ENCODE measurements around the gene ME1.
"Not testable (repeated sequence)": the region's sequence is repeated elsewhere in the genome, so short reads cannot be mapped to it uniquely, and the experiment has no call there.

Gene ME1

DNA sequence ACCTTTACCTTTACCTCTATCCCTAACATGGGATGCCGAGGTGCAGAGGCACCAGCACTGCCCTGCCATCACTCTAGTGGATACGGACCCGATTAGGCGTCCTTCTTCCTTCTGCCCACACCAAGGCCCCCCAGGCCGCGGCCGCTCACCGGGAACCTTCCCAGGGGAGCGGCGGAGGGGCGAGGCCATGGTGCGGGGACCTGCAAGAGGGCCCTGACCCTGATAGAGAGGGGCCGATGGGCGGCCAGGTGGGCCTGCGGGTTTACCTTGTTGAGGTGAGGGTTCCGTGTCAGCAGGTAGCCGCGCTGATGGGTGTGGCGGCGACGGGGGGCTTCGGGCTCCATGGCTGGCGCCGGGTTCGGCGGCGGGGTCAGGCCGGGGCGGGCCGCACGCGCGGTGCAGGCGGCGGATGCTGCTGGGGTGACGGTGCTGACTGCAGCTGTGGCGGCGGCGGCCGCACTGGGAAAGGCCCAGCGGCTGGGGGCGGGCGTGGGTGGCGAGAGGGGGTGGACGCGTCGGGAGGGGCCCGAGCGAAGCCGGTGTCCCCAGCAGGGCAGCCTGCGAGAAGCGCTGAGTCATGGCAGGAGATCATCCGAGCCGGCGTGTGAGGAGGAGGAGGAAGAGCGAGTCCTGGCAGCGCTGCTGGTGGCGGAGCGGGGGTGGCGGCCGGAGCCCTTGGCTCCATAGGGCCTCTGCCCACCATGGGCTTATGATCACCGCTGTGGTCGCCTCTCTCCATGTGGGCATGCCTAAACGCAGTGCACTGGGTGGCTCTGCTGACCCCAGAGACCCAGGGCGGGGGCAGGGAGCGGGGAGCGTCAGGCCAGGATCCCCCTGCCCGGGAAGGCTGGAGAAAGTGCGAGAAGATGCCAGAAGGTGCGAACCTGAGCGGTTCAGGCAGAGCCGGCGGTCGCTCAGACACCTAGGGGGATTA, at the start of gene ME1:
Gene ME1 (minus strand): TSS at position 441 of the 934 bp plus-strand sequence. CDS start 97 bp downstream, at position 344.
- DNase-seq, result peak; percentile 28

DNA sequence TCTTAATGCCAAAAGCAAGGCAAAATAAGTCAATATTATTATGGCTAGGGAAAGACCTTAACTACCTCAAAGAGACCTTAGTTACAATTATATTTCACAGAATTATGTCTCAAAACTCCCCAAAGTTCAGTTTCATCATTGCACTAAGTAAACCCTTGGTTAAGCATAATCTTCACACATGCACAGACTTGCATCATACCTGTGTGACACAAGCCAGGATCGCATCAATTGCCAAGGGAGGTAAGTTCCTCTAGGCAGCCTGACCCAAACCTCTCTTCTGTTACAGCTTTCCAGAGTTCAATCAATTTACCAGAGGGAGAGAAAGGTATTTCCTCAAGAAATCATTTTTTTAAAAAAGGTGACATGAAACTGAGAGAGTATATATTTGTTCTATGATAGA, 49.6 kb upstream of the ME1 start:
- DNase-seq, result no peak

DNA sequence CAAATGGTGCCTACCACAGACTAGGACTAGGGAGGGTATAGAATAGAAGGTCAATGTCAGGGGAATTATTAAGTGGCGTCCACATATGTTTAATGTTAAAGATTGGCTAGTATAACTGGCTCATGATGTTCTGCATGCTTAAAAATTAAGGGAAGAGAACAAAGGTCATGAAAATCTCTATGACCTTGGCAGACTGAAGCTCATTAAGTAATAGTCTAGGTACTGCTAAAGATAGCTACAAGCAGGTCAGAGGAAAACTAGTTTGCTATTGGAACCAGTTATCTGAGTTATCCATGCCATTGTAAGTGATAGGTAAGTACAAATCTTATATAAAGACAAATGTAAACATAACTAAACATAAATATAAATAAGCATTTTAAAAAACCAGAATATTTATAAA, 48.5 kb upstream of the ME1 start:
- no peak for DNase-seq

DNA sequence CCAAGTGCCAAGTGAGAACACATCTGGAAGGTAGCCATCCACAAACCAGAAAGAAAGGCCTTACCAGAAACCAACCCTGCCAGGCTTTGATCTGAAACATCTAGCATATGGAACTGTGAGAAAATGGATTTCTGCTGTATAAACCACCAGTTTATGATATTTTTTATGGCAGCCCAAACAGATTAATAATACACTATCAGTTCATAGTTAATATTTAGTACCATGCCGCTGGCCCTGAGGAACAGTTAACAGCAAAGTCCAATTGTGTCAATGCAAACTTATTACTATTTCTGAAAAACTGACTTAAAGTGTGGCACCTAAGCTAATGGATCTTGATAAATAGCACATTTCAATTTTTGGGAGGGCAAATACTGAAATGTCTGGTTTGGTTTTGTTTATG, 46.1 kb upstream of the ME1 start:
- DNase-seq, result no peak

DNA sequence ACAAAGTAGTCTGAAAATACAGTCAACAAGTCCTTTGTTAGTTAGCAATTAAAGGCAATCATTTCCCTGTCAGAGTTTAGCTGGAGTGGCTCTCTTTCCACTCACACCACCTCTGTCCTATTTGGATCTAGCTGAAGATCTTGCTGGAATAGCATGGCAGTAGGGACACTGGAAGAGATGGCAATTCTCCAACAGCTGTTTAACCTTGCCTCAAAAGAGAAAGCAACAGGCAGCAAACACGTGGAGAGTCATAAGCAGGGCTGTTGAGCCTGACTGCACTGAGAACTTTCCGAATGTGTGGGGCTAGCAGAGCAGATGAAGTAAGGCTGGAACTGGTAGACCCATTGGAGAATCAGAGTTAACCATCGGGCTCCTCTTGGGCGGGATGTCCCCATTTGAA, 43.5 kb upstream of the ME1 start:
- DNase-seq, result peak; percentile 89

DNA sequence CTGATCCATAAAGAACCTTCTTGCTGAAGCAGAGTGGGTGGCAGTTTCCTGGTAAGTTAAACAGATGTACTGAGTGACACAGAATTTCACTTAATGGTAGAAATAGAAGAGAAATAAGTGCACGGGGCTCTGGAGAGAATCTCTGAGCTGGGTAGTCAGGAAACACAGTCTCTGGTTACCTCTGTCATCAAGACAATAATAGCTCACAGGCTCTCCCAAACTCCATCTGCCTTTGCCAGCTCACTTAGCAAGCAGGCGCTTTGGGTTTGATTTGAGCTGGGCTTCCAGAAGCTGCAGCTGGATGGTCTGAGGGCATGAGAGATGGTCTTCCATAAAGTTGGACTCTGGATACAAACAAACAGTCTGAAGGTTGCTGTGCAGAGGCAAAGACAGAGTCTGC, 41.9 kb upstream of the ME1 start:
- no peak for DNase-seq

DNA sequence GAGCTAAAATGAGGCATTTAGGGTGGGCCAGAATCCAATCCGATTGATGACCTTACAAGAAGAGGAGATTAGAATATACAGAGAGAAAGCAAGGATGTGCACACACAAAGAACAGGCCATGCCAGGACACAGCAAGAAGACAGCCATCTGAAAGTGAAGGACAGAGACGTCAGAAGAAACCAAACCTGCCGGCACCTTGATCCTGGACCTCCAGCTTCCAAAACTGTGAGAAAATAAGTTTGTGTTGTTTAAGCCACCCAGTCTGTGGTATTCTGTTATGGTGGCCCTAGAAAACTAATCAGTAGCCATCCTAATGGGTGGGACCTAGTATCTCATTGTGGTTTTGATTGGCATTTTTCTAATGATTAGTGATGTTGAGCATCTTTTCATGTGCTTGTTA, 39.7 kb upstream of the ME1 start:
- DNase-seq, result no peak

DNA sequence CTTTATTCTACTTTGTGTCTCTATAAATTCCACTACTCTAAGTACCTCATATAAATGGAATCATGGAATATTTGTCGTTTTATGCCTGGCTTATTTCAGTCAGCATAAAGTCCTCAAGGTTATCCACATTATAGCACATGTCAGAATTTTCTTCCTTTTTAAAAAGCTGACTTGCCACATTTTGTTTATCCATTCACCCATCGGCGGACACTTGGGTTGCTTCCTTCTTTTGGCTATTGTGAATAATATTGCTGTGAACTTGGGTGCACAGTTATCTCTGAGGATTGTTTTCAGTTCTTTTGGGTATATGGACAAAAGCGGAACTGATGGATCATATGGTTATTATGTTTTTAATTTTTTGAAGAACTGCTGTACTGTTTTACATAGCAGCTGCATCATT, 39.1 kb upstream of the ME1 start:
- DNase-seq, result no peak

DNA sequence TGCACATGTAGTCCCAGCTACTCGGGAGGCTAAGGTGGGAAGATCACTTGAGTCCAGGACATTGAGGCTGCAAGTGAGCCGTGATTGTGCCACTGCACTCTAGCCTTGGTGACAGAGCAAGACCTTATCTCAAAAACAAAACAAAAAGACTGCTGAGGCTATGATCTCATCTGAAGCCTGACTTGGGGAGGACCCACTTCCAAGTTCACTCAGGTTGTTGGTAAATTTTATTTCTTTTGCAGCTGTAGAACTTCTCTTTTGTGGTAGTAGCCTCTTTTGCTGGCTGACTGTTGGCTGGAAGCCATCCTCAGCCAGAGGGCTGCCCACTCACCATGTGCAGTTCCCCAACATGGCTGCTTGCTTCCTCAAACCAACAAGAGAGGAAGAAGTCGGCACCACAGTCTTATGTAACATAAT, 36.8 kb upstream of the ME1 start:
- no peak for DNase-seq

DNA sequence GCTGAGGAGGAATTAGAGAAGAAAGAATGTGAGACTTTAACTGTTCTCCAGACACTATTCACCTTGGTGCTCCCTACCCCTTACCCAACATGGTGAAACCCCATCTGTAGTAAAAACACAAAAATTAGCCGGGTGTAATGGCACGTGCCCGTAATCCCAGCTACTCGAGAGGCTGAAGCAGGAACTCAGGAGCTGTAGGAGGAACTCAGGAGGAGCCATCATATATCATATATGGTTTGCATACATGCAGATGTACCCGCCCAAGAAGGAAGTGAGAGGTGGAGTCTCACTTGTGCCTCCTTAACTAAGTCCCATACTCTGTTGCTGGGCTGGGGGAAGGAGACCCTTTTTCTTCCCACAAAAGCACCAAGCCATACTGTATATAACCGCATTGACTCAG, 35.5 kb upstream of the ME1 start:
- no peak for DNase-seq

DNA sequence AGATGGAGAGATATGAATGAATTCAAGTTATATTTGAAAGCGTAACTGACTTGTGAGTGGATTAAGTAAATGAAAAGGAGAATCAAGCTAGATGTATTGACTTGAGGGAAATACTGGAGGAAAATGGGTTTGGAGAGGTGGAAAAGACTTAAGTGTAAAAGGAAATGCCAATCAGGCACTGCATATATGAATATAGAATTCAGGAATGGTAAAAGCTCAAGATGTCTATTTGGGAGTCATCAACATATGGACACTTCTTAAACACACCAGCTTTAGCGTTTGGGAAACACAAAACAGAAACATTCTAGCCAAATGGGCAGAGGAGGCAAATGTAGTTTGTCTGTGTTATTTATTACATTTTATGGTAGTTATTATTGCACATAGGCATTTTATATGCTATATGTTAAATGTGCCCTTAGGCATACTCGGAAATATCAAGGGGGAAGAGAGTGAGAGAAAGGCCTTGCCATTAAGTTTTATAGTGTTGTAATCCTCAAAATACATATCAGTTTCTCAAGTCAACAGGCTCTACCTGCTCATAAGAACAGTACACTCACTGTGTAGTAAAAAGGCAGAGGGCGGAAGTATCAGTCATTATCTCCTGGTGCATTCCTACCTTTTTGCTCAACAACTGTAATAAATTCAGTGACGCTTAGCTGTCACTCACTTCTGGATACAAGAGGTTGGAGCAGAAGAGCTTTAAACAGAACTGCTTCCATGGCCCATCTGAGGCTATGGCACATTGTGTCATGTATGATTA, 33.7 kb upstream of the ME1 start:
- no peak for DNase-seq

DNA sequence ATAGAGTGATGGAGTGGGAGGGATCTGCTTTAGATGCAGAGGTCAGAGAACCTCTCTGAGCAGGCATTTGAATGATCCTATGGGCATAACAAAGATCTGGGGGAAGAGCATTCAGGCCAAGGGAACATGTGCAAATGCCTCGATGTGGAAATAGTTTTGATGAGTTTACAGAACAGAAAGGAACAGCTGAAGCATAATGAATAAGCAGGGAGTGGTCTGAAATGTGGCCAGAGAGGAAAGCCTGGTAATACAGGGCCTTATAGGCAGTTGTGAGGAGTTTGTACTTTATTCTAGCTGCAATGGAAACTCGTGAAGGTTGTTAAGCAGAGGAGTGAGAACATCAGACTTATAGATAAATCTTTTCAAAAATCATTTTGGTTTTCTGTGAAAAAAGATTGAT, 33.0 kb upstream of the ME1 start:
- no peak for DNase-seq

DNA sequence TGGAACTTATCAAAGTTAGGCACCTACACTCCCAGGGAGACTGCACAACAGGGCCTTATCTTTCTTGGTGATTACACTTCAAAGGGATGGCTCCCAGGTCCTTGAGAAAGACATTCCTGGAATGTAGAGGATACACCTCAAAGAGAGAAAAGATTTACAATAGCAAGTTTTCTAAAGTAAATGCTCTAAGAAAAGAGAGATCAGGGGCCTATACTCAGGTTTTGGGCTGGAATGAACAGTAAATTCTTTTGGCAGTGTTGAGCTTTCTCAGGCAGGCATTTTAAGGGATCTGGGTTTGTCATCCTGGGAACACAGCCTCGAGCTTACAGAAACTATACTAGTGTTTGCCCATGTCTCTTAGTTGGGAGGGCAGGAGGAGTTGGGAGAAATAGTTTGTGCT, 31.7 kb upstream of the ME1 start:
- no peak for DNase-seq

DNA sequence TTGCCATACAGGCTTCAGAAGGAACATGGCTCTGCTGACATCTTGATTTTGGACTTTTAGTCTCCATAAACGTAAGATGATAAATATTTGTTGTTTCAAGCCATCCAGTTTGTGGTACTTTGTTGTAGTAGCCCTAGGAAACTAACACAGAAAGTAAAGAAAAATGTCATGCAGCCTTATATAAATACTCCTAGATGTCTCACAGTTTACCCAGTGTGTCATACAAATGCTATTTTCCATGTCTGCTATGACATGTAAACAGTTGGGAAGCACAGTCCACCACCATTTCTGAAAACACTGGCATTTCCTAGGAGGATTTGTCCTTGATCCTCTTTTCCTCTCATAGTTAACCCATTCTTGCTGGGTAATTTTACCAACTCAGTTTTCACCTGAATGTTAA, 30.6 kb upstream of the ME1 start:
- no peak for DNase-seq

DNA sequence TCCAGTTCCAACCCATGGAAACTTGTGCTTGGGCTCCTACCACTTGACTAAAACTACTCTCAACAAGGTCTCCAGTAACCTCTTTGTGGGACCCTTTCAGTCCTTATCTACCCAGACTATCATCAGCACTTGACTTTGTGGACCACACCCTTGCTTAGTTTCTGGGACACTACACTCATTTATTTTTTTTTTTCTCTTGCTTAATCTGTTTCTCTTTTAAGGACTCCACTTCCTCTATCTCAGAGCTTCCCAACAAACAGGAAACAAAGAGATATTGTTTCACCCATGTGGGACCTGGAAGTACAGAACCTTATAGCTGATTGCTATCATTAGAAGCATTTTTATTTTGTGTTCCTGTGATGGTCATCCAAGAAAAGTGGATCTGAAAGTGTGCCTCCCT, 28.8 kb upstream of the ME1 start:
- DNase-seq, result no peak

DNA sequence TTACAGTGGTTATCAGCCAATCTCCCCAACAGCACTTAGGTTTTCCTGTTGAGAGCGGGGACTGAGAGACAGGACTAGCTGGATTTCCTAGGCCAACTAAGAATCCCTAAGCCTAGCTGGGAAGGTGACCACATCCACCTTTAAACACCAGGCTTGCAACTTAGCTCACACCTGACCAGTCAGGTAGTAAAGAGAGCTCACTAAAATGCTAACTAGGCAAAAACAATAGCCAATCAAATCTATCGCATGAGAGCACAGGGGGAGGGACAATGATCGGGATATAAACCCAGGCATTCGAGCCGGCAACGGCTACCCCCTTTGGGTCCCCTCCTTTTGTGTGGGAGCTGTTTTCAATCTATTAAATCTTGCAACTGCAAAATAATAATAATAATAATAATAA, 19.2 kb upstream of the ME1 start:
- DNase-seq, result not testable (repeated sequence)

DNA sequence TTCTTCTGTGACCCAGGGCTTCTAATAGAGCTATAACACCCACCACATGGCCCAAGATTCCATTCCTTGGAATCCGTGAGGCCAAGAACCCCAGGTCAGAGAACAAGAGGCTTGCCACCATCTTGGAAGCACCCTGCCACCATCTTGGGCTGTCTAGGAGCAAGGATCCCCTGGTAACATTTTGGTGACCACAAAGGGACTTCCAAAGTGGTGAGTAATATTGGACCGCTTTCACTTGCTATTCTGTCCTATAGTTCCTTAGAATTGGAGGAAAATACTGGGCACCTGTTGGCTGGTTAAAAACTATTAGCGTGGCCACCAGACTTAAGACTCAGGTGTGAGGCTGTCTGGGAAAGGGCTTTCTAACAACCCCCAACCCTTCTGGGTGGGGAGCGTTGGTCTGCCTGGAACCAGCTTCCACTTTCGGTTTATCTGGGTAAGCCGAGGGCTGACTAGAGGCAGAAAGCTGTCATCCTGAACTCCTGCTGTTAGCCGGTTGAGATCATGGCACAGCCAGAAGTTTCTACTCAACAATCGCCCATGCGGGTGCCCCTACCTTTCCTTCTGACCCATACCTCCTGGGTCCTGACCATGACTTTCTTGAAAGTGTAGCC, 13.3 kb upstream of the ME1 start:
- not testable (repeated sequence) for DNase-seq

DNA sequence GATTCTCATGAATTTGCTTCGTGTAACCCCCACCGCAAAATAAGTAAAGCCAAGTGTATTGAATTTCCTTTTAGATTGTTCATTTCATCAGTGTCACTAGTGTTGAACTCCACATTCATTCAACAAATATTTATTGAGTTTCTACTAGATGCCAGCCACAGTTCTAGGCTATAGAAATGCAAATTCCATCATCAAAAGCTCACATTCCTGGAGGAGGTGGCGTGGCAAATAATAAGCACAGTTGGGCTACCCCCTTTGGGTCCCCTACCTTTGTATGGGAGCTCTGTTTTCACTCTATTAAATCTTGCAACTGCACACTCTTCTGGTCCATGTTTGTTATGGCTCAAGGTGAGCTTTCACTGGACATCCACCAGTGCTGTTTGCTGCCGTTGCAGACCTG, 12.7 kb upstream of the ME1 start:
- no peak for DNase-seq

DNA sequence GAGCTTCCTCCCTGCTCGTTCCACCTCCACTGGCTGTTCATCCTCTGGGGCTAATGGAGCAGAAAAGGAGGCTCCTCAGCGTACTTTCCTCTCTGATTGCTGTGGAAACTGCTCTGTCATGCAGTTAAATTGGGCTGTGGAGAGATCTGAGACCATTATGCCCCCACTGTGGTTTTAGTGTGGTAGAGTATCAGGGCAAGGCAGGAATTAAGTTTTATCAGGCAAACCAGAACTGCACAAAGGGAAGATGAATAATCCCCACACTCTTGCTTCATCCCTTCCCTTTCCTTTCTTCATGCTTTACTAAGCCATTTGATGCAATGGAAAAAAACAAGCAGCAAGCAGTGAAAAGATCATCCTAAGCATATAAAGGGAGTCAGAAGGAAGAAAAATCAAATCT, 11.9 kb upstream of the ME1 start:
- DNase-seq, result no peak

DNA sequence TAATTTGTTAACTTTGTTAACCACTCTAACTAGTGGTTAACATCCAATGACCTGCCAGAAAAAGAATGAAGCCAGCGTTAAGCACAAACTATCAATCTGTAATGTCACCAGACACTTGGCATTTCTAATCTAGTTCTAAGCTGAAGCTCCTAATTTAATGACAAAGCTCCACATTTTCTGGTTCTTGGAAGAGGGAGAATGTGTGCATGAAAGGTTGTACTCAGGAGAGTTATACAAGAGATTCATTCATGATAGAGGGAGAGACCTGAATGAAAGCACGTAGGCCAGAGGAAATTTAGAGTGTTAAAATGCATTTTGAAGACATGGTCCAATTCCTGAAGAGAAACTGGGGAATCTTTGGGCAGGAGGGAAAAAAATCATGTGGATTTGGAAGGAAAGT, 8.3 kb upstream of the ME1 start:
- no peak for DNase-seq

DNA sequence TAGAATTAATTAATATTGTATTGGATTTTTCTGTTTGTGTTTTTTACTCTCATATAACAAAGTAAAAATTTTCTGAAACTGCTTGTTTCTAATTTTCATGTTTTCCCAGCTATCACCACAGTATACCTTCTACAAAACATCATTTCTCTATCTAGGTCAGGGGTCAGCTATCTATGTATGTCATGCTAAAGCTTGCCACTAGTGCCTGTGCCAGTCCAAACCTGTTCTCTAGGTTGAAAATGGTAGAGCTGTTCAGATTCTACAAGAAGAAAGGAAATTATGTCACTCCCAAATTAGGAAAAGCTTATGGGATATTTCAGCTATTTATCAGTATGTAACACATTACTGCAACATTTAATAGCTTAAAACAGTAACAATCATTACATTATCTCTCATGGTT, 5.8 kb upstream of the ME1 start:
- no peak for DNase-seq

DNA sequence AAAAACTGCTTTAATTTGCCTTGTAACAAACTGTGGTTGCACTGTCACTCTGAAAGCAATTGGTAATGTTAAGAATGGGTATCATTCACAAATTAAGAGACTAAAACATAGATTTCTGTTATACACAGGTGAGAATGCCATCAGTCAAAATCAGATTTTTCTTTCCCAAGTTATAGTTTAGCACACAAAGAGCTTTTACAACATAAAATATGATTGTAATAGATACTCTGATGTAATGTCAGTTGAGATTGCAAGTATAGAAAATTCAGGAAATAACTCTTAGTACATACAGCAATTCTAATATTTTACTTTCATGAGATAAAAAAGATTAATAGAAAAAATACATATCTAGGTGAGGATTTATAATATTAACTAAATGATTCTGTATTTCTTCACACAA, 2.3 kb upstream of the ME1 start:
- DNase-seq, result no peak

DNA sequence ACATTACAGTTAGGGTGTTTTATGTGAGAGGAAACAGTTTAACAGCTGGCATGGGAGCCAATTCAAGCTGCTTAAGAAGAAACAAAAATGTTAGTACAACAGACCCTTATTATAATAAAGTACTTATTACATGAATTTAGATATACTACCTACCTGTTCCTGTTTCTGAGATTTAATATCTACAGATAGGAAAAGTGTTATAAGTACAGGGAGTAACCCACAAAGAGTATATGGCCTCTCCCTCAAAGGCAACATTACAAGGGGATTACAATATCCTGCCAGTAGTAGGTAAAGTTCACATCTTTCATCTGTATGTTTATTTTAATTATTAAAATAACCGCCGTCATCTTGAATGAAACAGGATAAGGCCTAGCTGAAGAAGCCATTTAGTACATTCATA, 1.8 kb upstream of the ME1 start:
- no peak for DNase-seq

All from COR-L47 (cell line).